ENCODE data around the gene ABL1.

The ABL1 gene

DNA sequence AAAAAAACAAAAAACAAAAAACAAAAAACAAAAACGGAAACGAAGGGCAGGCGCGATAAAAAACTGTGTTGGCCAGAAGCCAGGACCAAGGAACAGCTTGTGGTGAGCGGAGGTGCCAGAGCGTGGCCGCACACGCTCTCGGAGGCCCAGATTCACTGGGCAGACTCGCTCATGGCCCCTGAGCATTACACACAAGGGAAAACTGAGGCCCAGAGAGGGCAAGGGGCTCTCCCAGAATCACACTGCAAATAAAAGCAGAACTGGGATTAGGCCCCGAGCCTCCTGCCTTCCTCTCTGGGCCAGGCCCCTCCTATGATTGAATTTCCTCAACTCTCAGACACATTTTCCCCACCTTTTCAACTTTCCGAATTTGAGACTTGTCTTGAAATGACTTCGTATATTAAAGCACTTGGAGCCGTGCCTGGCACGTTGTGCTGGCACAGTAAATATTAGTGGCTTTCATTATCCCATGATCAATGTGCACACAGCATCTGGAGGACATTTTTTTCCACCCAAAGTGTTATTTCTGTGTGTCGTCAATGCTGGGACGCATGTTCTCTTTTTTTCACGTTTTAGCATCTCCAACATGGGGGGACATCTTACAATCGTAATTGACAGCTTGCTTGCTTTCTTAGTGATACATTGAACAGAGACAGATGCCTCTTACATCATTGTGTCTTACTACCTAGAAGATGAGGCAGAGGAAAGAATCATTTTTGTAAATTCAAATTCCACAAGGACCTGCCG, 96.6 kb downstream of the ABL1 start:
- TF ChIP-seq, protein P1, sequence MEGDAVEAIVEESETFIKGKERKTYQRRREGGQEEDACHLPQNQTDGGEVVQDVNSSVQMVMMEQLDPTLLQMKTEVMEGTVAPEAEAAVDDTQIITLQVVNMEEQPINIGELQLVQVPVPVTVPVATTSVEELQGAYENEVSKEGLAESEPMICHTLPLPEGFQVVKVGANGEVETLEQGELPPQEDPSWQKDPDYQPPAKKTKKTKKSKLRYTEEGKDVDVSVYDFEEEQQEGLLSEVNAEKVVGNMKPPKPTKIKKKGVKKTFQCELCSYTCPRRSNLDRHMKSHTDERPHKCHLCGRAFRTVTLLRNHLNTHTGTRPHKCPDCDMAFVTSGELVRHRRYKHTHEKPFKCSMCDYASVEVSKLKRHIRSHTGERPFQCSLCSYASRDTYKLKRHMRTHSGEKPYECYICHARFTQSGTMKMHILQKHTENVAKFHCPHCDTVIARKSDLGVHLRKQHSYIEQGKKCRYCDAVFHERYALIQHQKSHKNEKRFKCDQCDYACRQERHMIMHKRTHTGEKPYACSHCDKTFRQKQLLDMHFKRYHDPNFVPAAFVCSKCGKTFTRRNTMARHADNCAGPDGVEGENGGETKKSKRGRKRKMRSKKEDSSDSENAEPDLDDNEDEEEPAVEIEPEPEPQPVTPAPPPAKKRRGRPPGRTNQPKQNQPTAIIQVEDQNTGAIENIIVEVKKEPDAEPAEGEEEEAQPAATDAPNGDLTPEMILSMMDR (conservative IDR thresholded peaks at IDR 0.05; ENCODE audit: low read depth, low read length): no peak
- no peak for DNase-seq (ENCODE audit: low read depth)
- no peak overlapping the region for H3K4me3 ChIP-seq (ENCODE audit: low read length)

GRCh38 chr9:130932255-130933079, 97.4 kb downstream of the ABL1 start:
- H3K4me3 ChIP-seq (ENCODE audit: low read length): no peak overlapping the region
- TF ChIP-seq, protein P1 (conservative IDR thresholded peaks at IDR 0.05; ENCODE audit: low read depth, low read length): peak; percentile 29
- DNase-seq (ENCODE audit: low read depth): no peak

DNA sequence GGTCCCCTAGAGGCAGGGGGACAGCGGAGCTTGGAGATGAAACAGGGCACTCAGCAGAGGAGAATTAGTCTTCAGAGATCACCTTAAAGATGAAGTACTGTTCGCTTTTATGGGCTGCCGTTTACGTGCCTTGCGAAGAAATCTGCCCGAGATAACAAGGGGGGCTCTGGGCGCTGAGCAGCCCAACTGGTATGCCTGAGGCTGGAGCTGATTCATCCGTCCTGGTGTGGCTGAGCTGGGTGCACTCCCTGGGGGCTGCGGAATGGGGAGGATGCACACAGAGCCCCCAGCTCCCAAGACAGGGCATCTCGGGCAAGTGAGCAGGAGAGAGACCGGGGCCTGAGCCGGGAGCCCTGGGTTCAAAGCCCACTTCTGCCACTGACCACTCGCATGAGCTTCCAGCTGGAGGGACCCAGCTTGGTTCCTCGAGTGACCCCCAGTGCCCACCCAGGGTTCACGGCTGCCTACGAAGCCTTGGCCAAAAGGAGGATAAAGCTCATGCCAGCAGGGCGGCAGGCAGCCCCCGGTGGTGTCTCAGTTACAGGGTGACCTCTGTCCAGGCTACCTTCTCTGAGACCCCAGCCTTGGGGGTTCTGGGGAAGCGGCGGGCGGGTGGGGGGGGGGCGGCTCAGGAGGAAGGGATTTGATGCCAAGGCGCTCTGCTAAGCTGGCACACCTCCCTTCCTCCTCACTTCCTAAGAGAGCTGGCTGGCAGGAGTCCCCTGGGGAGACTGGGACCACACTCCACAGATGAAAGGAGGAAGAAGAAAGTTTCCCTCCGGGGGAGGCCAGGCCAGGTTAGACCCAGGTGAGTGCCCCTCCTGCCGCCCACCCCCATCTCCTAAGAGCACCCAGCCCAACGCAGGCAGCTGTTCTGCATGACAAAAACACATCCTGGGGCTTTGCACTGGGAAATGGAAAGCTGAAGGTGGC, 98.3 kb downstream of the ABL1 start:
- H3K4me3 ChIP-seq (ENCODE audit: low read length): no peak overlapping the region
- DNase-seq (ENCODE audit: low read depth): no peak
- TF ChIP-seq, protein P1 (conservative IDR thresholded peaks at IDR 0.05; ENCODE audit: low read depth, low read length): no peak

DNA sequence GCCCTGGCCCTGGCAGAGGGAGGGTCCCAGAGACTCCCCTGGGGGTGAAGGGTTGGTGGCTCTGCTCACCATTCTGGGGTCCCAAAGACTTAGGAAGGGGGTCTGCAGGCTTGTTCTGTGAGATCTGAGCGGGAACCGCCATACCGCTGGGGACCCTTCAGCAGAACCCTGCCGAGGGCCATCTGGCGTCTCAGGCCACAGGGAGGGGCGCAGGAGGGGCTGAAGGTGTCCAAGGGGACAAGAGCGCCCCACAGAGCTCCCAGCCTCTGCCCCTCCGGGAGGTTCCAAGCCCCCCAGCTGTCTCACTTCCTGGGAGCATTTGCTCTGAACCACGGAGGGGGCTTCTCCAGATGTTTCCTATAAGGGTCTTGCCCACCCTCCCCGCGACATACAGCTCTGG, 99.2 kb downstream of the ABL1 start:
- TF ChIP-seq, protein P1 (conservative IDR thresholded peaks at IDR 0.05; ENCODE audit: low read depth, low read length): no peak
- H3K4me3 ChIP-seq (ENCODE audit: low read length): no peak overlapping the region
- DNase-seq (ENCODE audit: low read depth): no peak

DNA sequence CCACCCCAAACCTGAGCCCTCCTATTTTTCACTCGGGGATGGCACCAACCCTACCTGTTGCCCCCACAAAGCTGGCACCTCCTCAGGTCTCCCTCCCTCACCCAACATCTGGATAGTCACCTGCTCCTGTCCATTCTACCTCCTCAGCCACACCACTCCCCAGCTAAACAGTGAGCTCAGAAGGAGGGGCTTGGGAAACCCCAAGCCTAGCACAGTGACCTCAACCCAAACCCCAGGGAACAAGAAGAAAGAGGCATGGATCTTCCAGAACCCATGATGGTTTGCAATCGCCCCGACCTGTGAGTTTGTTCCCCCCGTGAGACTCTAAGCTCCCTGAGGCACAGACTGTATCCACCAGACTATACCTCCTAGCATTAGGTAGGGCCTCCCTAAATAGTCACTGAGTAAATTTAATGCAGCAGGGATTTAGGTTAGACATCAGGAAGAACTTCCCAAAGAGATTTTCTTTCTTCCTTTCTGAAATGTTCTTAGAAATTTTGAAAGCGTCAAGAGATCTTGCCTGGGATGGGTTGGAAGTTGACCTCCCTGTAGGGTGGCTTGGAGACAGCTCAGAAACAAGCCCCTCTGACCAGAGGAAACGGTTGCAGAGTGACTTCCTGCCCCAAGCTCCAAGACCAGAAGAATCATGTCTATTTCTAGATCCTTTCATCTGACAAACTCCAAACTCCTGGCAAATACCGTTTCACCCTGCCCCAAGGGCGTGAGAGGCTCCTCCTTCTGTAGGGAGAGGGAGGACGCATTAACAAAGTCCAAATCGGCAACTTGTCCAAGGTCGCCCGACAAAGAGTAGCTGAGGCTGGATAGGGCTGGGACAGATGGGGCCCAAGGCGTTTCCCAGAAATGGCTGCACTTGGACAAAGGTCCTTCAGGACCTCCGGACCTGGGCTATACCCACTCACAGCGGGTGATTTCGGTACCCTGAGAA, 99.9 kb downstream of the ABL1 start:
- no peak overlapping the region for H3K4me3 ChIP-seq (ENCODE audit: low read length)
- TF ChIP-seq, protein P1 (conservative IDR thresholded peaks at IDR 0.05; ENCODE audit: low read depth, low read length): no peak
- DNase-seq (ENCODE audit: low read depth): no peak
